HG03064 (cell line): ENCODE measurements around the gene SLC2A6.

Experiments
- ATAC-seq: cut with Tn5 transposase; IDR thresholded peaks from one replicate; pipeline ENCODE4 v1.9.1; 2021; ENCODE audit warnings: low read depth; ENCODE audit not compliant: unreplicated experiment

Gene SLC2A6

GRCh38 chr9:133478851-133479711, at the start of gene SLC2A6:
TSS of gene SLC2A6 (minus strand) at chr9:133479099. CDS start at chr9:133479059, 40 bp downstream.
- peak; percentile 81 for ATAC-seq

GRCh38 chr9:133528001-133528875, 49.3 kb upstream of the SLC2A6 start:
- ATAC-seq: no peak

GRCh38 chr9:133527444-133527920, 48.6 kb upstream of the SLC2A6 start:
- no peak for ATAC-seq

GRCh38 chr9:133526721-133527321, 47.9 kb upstream of the SLC2A6 start:
- no peak for ATAC-seq

GRCh38 chr9:133525677-133526076, 46.8 kb upstream of the SLC2A6 start:
- no peak for ATAC-seq

- no peak for ATAC-seq
These were observed 45.9 kb upstream of the SLC2A6 start, which contains the start of gene MYMK for GRCh38 chr9:133524679-133525228. TSS of gene MYMK (minus strand) at chr9:133524959. CDS start at chr9:133524844, 115 bp downstream.

GRCh38 chr9:133524146-133524545, 45.2 kb upstream of the SLC2A6 start:
- ATAC-seq: no peak

- ATAC-seq: no peak
These were observed 44.2 kb upstream of the SLC2A6 start for GRCh38 chr9:133523106-133523505.

- no peak for ATAC-seq
These were observed 43.4 kb upstream of the SLC2A6 start for GRCh38 chr9:133522073-133522910.

- ATAC-seq: no peak
These were observed 42.5 kb upstream of the SLC2A6 start for GRCh38 chr9:133521122-133522072.

- ATAC-seq: no peak
These were observed 41.4 kb upstream of the SLC2A6 start for GRCh38 chr9:133520121-133520835.

GRCh38 chr9:133519693-133520092, 40.8 kb upstream of the SLC2A6 start:
- ATAC-seq: no peak

- no peak for ATAC-seq
These were observed 40.0 kb upstream of the SLC2A6 start for GRCh38 chr9:133518706-133519449.

GRCh38 chr9:133518200-133518599, 39.3 kb upstream of the SLC2A6 start:
- ATAC-seq: no peak

- no peak for ATAC-seq
These were observed 38.8 kb upstream of the SLC2A6 start for GRCh38 chr9:133517711-133518110.

- no peak for ATAC-seq
These were observed 38.1 kb upstream of the SLC2A6 start for GRCh38 chr9:133516961-133517350.

- ATAC-seq: no peak
These were observed 37.5 kb upstream of the SLC2A6 start for GRCh38 chr9:133516256-133516960.
